GM20000 (cell line): Measurements from ENCODE around the gene TIMM17A.

Experiments
- DNase-seq: peaks from one replicate; pipeline ENCODE4 v3.0.0; 2012; ENCODE audit warnings: low spot score
- CTCF ChIP-seq: IDR thresholded peaks from 2 replicates; pipeline ENCODE4 v1.5.1; 2012; ENCODE audit warnings: mild to moderate bottlenecking, control low read depth; ENCODE audit errors: extremely low read depth, missing control alignments

TIMM17A gene

GRCh38 chr1:201916649-201917249 is 38.6 kb upstream of the TIMM17A start:
- DNase-seq, result no peak
- TF ChIP-seq CTCF, result no peak

GRCh38 chr1:201917362-201918033 is 37.8 kb upstream of the TIMM17A start:
- no peak for DNase-seq
- TF ChIP-seq CTCF, result no peak

GRCh38 chr1:201918343-201918742 is 37.0 kb upstream of the TIMM17A start:
- DNase-seq, result no peak
- TF ChIP-seq CTCF, result no peak

GRCh38 chr1:201921952-201922558 is 33.2 kb upstream of the TIMM17A start:
- TF ChIP-seq CTCF, result no peak
- no peak for DNase-seq

- no peak for DNase-seq
- TF ChIP-seq CTCF, result no peak
Observed at GRCh38 chr1:201925301-201925567, 30.1 kb upstream of the TIMM17A start.

GRCh38 chr1:201925981-201926645 is 29.2 kb upstream of the TIMM17A start:
- TF ChIP-seq CTCF, result no peak
- no peak for DNase-seq

GRCh38 chr1:201928266-201928665 is 27.0 kb upstream of the TIMM17A start:
- no peak for DNase-seq
- no peak for TF ChIP-seq CTCF
